WTC11 (cell line): ENCODE data around the gene PLEKHH2. TPM values are rescaled to one million over a fixed set of nuclear protein-coding genes. Genes with fewer than 3 reads are reported as not detected.

Experiments
- ATAC-seq: fragments of 200-7000 bp; cut with Tn5 transposase; 2 replicates; pipeline ENCODE4 v1.10.0; 2021; ENCODE audit warnings: mild to moderate bottlenecking, moderate library complexity
- CTCF ChIA-PET: fragments of 300-600 bp; sonication (Branson Sonifier 250); formaldehyde crosslinking; loops from one replicate; lab custom pipeline; 2021; ENCODE audit warnings: antibody characterized with exemption; lab: Charles Lee
- POLR2A ChIA-PET: fragments of 350-600 bp; sonication (Branson Sonifier 250); formaldehyde crosslinking; loops from one replicate; lab custom pipeline; 2021; ENCODE audit warnings: antibody characterized with exemption; lab: Charles Lee
- DNase-seq: peaks from one replicate; pipeline ENCODE4 v3.0.0; 2021; ENCODE audit warnings: low spot score
- H3K27ac Mint-ChIP-seq: 2 replicates; pipeline ENCODE4 v1.8.0; 2021; ENCODE audit warnings: mixed read lengths
- H3K27me3 Mint-ChIP-seq: 2 replicates; pipeline ENCODE4 v1.8.0; 2021; ENCODE audit warnings: low read depth, mild to moderate bottlenecking, moderate library complexity, mixed read lengths
- H3K36me3 Mint-ChIP-seq: 2 replicates; pipeline ENCODE4 v1.8.0; 2021; ENCODE audit warnings: mixed read lengths
- H3K4me1 Mint-ChIP-seq: 2 replicates; pipeline ENCODE4 v1.8.0; 2022; ENCODE audit warnings: mixed read lengths
- H3K4me3 Mint-ChIP-seq: 2 replicates; pipeline ENCODE4 v1.8.0; 2021; ENCODE audit warnings: mild to moderate bottlenecking, moderate library complexity, mixed read lengths
- H3K9me3 Mint-ChIP-seq: 2 replicates; pipeline ENCODE4 v1.8.0; 2021; ENCODE audit warnings: mixed read lengths
- AR ChIP-seq: fragments of 250-450 bp; sonication (Bioruptor Pico); IDR thresholded peaks from 2 replicates; pipeline ENCODE4 v1.9.0; 2021; ENCODE audit warnings: mild to moderate bottlenecking
- CBFB ChIP-seq: sonication (generic); formaldehyde crosslinking; IDR thresholded peaks from 2 replicates; pipeline ENCODE4 v1.8.1; 2022; ENCODE audit warnings: mild to moderate bottlenecking, low read depth, missing genetic modification reagents
- E2F5 ChIP-seq: sonication (generic); formaldehyde crosslinking; IDR thresholded peaks from 2 replicates; pipeline ENCODE4 v1.8.1; 2022; ENCODE audit warnings: mild to moderate bottlenecking, moderate library complexity, missing genetic modification reagents
- EMX1 ChIP-seq: fragments of 250-450 bp; sonication (Bioruptor Pico); IDR thresholded peaks from 2 replicates; pipeline ENCODE4 v1.8.0; 2021; ENCODE audit warnings: mild to moderate bottlenecking
- ERG ChIP-seq: fragments of 250-450 bp; sonication (Bioruptor Pico); IDR thresholded peaks from 2 replicates; pipeline ENCODE4 v1.8.0; 2021; ENCODE audit warnings: mild to moderate bottlenecking
- ETV6 ChIP-seq: sonication (generic); formaldehyde crosslinking; IDR thresholded peaks from 2 replicates; pipeline ENCODE4 v1.8.1; 2022; ENCODE audit warnings: mild to moderate bottlenecking, missing genetic modification reagents
- FOXJ3 ChIP-seq: sonication (generic); formaldehyde crosslinking; IDR thresholded peaks from 2 replicates; pipeline ENCODE4 v1.9.0; 2021; ENCODE audit warnings: missing genetic modification reagents, mild to moderate bottlenecking, borderline replicate concordance
- GRHL2 ChIP-seq: fragments of 250-450 bp; sonication (Bioruptor Pico); IDR thresholded peaks from 2 replicates; pipeline ENCODE4 v1.8.0; 2022; ENCODE audit warnings: mild to moderate bottlenecking, moderate library complexity; ENCODE audit not compliant: insufficient replicate concordance, severe bottlenecking
- GTF2I ChIP-seq: fragments of 250-450 bp; sonication (Bioruptor Pico); conservative IDR thresholded peaks from 2 replicates; pipeline ENCODE4 v1.4.0; 2021; ENCODE audit warnings: mild to moderate bottlenecking
- HMGXB4 ChIP-seq: sonication (generic); formaldehyde crosslinking; IDR thresholded peaks from 2 replicates; pipeline ENCODE4 v1.8.1; 2023; ENCODE audit warnings: mild to moderate bottlenecking, moderate library complexity, missing genetic modification reagents
- JUN ChIP-seq: sonication (generic); formaldehyde crosslinking; IDR thresholded peaks from 2 replicates; pipeline ENCODE4 v1.8.0; 2023; ENCODE audit warnings: mild to moderate bottlenecking, missing genetic modification reagents
- MXD4 ChIP-seq: fragments of 250-450 bp; sonication (Bioruptor Pico); IDR thresholded peaks from 2 replicates; pipeline ENCODE4 v1.8.0; 2021; ENCODE audit warnings: mild to moderate bottlenecking, moderate library complexity, borderline replicate concordance
- NR2C2 ChIP-seq: sonication (generic); formaldehyde crosslinking; IDR thresholded peaks from 2 replicates; pipeline ENCODE4 v1.8.0; 2022; ENCODE audit warnings: mild to moderate bottlenecking, missing genetic modification reagents
- OVOL2 ChIP-seq: fragments of 250-450 bp; sonication (Bioruptor Pico); IDR thresholded peaks from 2 replicates; pipeline ENCODE4 v1.9.0; 2021; ENCODE audit warnings: mild to moderate bottlenecking, borderline replicate concordance
- SMAD4 ChIP-seq: sonication (generic); formaldehyde crosslinking; IDR thresholded peaks from 2 replicates; pipeline ENCODE4 v1.8.0; 2022; ENCODE audit warnings: mild to moderate bottlenecking, missing genetic modification reagents
- STAT6 ChIP-seq: sonication (generic); formaldehyde crosslinking; conservative IDR thresholded peaks from 2 replicates; pipeline ENCODE4 v1.8.1; 2023; ENCODE audit warnings: mild to moderate bottlenecking, low read depth, missing genetic modification reagents, moderate library complexity
- ZBTB21 ChIP-seq: sonication (generic); formaldehyde crosslinking; IDR thresholded peaks from 2 replicates; pipeline ENCODE4 v1.8.1; 2023; ENCODE audit warnings: mild to moderate bottlenecking, missing genetic modification reagents, borderline replicate concordance
- ZNF317 ChIP-seq: sonication (generic); formaldehyde crosslinking; IDR thresholded peaks from 2 replicates; pipeline ENCODE4 v1.8.1; 2023; ENCODE audit warnings: low read depth, mild to moderate bottlenecking, moderate library complexity, missing genetic modification reagents, borderline replicate concordance
- ZNF423 ChIP-seq: fragments of 250-450 bp; sonication (Bioruptor Pico); IDR thresholded peaks from 2 replicates; pipeline ENCODE4 v2.1.2; 2022; ENCODE audit warnings: mild to moderate bottlenecking, moderate library complexity
- ZNF671 ChIP-seq: fragments of 250-450 bp; sonication (Bioruptor Pico); IDR thresholded peaks from 2 replicates; pipeline ENCODE4 v1.8.0; 2021; ENCODE audit warnings: mild to moderate bottlenecking
- total RNA-seq: library from RNA; stranded (reverse); gene quantifications from 3 replicates; pipeline ENCODE4 v1.2.3, GENCODE V29; 2021

PLEKHH2 gene
- total RNA-seq, 1 experiment from 2014 or later: 5.8 TPM

GRCh38 chr2:43593254-43593653, 43.8 kb upstream of the PLEKHH2 start:
- Mint-ChIP-seq H3K27me3 (no peaks in the 10 kb centered on the region), H3K27ac (no peak overlapping the region), H3K9me3 (no peaks in the 10 kb centered on the region), H3K4me1 (peaks cover 10% of the 10 kb centered on the region), H3K4me3 (no peak overlapping the region), H3K36me3 (peaks cover 6% of the 10 kb centered on the region; the same call in 1 of the 2 replicates)
- no peak for TF ChIP-seq ERG (CRISPR knock-in tag)
- TF ChIP-seq HMGXB4: no peak
- no peak for TF ChIP-seq STAT6 (CRISPR knock-in tag)
- no peak for TF ChIP-seq GTF2I
- no peak for TF ChIP-seq ZNF317
- no peak for TF ChIP-seq SMAD4 (CRISPR knock-in tag)
- TF ChIP-seq MXD4 (CRISPR knock-in tag): no peak
- TF ChIP-seq FOXJ3: no peak
- TF ChIP-seq E2F5: no peak
- TF ChIP-seq EMX1 (CRISPR knock-in tag): no peak
- TF ChIP-seq ETV6 (CRISPR knock-in tag): no peak
- TF ChIP-seq NR2C2: no peak
- TF ChIP-seq ZBTB21 (CRISPR knock-in tag): no peak
- no peak for TF ChIP-seq GRHL2
- no peak for TF ChIP-seq CBFB
- no peak for TF ChIP-seq JUN (CRISPR knock-in tag)
- TF ChIP-seq ZNF671: no peak
- no peak for TF ChIP-seq AR
- DNase-seq (no peak), ATAC-seq (no peak)
- CTCF ChIA-PET: interaction anchor here (0.7 to 1.4 kb wide), 2 partner anchors 16 to 284 kb away, joined by 4 to 5 read pairs; no protein-coding TSS in a partner anchor
- POLR2A ChIA-PET: no interaction called here

- POLR2A ChIA-PET: no interaction called here
- H3K4me1 Mint-ChIP-seq: peaks cover 10% of the 10 kb centered on the region
- no peak overlapping the region; the same call in 1 of the 2 replicates for H3K27ac Mint-ChIP-seq
- TF ChIP-seq OVOL2: no peak
- no peak for TF ChIP-seq ZNF423 (CRISPR knock-in tag)
- TF ChIP-seq, all 79 proteins: peak for 0
- H3K36me3 Mint-ChIP-seq: peaks cover 2% of the 10 kb centered on the region; the same call in 1 of the 2 replicates
- ATAC-seq (no peak), DNase-seq (no peak)
- no peaks in the 10 kb centered on the region for H3K9me3 Mint-ChIP-seq
- H3K27me3 Mint-ChIP-seq: no peaks in the 10 kb centered on the region; the same call in 1 of the 2 replicates
- peak overlapping the region; percentile 95 for H3K4me3 Mint-ChIP-seq
- CTCF ChIA-PET: no interaction called here
Observed at GRCh38 chr2:43594875-43595274, 42.2 kb upstream of the PLEKHH2 start.
